ENCODE results near the gene POMC.

- TF ChIP-seq, protein P1, sequence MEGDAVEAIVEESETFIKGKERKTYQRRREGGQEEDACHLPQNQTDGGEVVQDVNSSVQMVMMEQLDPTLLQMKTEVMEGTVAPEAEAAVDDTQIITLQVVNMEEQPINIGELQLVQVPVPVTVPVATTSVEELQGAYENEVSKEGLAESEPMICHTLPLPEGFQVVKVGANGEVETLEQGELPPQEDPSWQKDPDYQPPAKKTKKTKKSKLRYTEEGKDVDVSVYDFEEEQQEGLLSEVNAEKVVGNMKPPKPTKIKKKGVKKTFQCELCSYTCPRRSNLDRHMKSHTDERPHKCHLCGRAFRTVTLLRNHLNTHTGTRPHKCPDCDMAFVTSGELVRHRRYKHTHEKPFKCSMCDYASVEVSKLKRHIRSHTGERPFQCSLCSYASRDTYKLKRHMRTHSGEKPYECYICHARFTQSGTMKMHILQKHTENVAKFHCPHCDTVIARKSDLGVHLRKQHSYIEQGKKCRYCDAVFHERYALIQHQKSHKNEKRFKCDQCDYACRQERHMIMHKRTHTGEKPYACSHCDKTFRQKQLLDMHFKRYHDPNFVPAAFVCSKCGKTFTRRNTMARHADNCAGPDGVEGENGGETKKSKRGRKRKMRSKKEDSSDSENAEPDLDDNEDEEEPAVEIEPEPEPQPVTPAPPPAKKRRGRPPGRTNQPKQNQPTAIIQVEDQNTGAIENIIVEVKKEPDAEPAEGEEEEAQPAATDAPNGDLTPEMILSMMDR (IDR thresholded peaks at IDR 0.05), result no peak
- no peak for TF ChIP-seq EZH2 (IDR thresholded peaks at IDR 0.05; ENCODE audit: borderline replicate concordance, insufficient read depth, low read depth, low read length, poor library complexity, severe bottlenecking)
These were observed 22.2 kb upstream of the POMC start for GRCh38 chr2:25190536-25190935.
